HG02642 (cell line): ENCODE data around the gene P4HA2.

Experiments
- ATAC-seq: cut with Tn5 transposase; IDR thresholded peaks from one replicate; pipeline ENCODE4 v1.9.1; 2021; ENCODE audit warnings: mild to moderate bottlenecking; ENCODE audit not compliant: unreplicated experiment, poor library complexity

P4HA2 gene

DNA sequence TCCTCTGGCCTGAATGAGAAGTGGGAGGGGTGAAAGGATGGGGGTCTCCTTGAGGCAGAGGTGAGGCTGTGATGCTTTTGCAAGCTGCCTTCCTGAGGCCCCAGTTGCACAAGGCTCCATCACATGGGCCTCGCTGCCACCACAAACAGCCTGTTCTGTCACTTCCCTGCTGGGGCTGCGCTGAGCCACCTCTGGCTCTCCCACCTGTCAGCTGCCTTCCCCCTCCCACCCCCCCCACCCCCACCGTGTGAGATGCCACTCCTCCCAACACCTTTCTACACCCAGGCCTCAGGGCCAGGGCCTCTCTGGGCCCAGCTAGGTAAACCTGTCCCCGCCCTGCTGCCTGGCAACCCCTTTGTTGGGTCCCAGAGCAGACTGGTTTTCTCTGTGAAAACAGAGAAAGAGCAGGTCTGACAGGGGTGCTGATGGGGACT, 25.4 kb upstream of the P4HA2 start:
- ATAC-seq = no peak

DNA sequence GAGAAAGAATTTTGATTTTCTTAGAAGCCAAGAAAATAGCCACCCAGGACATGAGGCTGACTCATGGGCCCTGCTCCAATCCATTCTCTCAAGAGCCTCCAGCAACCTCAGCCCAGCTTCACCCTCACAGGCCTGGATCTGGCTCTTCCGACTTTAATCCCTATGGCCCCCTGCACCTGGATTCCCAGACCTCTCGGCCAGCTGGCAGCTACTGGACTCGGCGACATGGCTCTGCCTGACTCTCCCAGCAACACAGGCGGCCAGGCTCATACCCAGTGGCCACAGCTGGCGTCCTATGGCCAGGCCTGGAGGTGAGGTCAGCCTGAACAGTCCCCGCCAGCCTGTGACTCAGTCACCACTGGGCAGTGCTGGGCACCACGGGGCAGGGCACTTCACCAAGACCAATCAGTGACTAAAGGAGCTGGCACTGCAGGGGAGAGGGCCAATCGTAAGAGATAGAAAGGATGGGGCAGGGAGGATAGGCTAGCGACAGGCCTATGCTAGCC, 23.6 kb upstream of the P4HA2 start:
- no peak for ATAC-seq

DNA sequence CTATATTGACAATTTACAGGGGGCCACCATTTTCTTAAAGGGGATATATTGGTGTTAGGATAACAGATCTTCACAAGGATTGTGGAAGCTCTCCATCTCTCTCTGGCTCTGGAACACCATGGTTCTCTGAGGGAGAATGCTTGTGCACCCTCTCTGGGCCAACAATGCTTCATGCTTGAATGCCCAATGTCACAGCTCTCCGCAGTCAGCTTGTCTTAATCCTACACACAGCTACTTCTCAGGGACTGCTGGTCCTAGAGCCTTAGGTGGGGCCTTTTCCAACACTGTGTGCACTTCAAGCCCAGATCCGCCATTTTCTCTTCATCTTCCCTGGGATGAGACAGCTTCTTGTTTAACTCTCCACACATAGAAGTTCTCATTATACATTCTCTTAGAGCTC, 22.9 kb upstream of the P4HA2 start:
- ATAC-seq = no peak

GRCh38 chr5:132246806-132247205, 19.2 kb upstream of the P4HA2 start:
- no peak for ATAC-seq

DNA sequence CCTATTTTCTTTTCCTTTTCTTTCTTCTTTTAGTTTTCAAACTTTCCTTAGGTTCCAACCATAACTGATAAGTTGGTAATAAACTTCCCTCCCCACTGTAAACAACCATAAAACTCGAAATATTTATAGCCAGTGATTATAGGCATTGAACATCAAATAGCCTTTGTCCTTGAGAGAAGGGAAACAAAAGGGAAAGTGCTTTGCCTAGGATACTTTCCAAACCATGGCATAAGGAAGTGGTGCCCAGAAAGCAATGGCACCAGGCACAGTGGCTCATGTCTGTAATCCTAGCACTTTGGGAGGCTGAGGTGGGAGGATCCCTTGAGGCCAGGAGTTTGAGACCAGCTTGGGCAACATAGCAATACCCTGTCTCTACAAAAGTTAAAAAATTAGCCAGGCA, 17.9 kb upstream of the P4HA2 start:
- ATAC-seq = no peak

DNA sequence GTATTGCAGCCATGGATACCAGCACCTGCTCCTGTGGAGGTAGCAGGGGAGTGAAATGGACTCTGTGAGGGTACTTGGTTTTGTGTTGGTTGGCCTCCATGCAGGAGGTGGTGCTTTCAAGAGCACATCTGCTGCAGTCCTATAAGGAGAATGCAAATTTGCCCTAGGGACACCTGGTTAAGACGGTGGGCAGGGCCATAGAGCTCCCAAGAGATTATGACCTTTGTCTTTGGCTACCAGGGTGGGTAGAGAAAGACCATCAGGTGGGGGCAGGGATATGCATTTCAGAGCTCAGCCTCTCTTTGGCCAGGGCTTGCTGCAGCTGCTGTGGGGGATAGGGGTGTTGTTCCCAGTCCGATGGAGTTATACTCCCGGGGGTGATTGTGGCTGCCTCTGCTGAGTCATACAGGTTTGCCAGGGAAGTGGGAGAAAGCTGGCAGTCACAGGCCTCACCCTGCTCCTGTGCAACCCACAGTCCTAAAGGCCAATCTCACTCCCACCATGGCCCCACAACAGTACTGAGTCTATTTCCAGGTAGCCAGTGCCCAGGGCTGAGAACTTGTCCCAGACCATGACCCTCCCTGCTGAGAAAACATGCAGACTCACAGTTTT, 15.8 kb upstream of the P4HA2 start:
- no peak for ATAC-seq

DNA sequence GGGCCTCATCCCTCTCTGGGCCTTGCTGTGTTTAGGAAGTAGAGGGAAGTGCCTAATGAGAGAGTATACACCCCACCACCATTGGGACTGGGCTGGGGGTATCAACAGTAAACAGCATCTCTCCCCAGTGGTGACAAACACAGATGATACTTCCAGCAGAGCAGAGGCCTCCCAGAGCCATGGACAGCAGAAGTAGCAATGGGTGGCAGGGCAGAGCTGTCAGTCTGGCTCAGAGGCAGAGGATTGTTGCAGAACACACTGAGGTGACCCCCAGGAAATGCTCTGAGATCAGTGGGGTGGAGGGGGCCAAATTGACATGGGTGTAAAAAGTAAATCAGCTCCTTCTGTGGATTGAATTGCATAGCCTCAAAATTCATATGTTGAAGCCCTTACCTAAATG, 12.1 kb upstream of the P4HA2 start:
- no peak for ATAC-seq

GRCh38 chr5:132238901-132239500, 11.3 kb upstream of the P4HA2 start:
- no peak for ATAC-seq

GRCh38 chr5:132238169-132238744, 10.6 kb upstream of the P4HA2 start:
- peak; percentile 85 for ATAC-seq

DNA sequence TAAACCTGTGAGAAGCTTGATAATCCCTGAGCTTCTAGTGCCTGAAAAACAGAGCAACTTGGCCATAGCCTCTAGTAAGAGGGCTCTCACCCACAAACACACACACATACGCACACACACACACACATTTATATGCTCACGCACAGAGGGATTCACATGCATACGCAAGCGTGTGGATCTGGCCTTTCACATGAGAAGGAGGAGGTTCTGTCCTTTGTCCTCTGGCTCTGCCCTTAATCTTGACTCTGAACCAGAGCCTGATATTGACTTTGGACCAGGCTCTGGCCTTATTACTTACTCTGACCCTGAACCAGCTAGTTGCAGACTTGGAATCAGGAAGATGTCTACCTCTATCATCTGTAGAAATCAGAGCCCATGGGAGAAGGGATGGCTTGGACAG, 10.0 kb upstream of the P4HA2 start:
- ATAC-seq = no peak

DNA sequence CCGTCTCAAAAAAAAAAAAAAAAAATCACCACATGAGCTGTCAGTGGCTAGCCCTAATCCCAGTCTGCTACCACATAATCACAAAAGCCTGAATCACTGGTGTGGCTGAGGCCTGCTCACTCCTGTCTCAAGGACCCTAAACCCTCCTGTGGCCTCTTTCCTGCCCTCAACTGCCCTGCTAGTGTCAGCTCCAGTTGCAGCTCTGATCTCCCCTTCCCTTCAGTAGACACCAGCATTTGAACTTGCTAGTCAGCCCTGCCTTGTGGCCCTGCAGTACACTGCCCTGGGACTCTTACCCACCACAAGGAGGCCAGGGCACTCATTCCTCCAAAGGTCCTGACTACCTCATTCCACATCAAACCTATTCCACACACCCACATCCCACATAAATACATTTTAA, 9.5 kb upstream of the P4HA2 start:
- ATAC-seq = no peak

DNA sequence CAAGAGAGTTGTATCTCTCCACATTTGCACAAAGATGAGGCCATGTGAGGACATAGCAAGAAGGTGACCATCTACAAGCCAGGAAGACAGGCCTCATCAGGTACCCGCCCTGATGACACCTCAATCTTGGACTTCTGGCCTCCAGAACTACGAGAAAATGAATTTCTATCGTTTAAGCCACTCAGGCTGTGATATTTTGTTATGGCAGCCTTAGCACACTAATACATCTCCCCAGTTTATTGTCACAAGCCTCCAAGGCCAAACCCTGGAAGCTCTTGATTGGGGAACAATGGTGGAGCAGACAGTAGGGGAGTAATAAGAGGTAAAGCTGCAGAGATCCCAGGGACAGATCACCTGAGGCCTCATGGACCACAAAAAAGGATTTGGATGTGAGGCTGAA, 7.7 kb upstream of the P4HA2 start:
- no peak for ATAC-seq

GRCh38 chr5:132234684-132235062, 7.0 kb upstream of the P4HA2 start:
- no peak for ATAC-seq

DNA sequence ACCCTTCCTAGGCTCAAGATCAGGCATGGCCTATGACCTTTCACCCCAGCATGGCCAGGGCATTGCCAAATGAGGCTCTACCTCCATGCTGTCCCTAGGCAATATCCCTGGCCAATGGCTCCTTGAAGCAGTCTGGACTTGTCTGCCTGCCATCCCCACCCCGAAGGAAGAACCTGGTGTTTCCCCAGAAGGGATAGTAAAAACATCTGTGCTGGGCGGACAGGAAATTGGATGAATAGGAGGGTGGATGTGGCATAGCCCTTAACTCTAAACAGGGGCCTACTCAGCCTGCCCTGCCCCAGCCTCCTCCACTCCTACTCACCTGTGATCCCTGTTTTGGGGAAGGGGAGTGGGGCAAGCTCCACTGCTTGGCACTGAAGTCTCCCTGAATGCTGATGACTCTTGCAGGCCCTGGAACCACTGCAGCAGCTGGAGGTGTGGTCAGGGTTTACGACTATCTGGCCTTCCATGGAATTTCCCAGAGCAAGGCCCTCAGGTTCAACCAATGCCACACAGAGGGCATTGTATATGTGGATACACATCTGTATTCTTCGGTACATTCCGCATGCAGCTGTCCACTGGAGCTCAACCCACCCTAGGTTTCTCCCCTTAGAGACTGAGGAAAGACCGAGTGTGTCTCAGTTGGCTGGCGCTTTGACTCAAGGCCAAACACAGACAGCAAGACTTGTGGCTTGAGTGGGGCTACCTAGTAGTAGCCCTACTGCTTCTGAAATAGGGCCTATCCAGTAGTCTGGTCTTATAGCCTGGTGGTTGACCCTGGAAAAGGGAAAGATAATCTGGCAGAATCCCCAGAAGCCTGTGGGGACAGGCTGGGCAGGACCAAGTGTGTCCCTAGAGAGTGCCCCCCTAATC, 6.4 kb upstream of the P4HA2 start:
- ATAC-seq = no peak

DNA sequence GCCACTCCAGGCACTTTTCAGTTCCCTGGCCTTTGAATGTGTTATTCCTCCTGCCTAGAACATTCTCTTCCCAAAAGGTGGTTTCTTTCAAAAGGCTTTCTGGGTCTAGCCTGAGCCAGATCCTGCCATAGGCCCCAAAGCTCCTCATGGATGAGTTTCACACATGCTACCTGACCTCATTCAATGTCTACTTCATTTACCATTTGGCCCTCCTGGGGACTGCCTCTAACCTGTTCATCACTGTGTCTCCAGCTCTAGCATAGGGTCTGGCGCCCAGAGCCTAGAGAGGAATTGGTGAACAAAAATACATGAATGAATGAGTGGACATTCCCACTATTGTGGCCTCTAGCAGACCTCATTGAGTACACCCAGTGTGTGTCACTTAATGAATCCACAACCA, 5.4 kb upstream of the P4HA2 start:
- no peak for ATAC-seq

DNA sequence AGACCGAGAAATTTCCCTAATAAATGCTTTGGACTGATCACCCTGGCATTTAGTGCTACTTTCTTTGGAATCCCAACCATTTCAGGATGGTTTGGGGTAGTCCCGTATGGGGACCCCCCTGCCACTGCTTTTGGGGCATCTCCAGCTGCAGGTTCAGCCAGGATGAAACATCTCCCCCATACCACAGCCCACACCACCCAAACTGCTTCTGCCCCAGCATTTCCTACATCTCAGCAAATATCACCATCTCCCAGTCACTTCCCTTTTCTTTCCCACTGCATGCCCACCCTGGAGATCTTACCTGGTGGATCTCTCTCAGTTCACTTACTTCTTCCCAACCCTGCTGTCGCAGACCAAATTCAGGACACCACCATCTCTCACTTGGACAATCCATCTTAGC, 4.8 kb upstream of the P4HA2 start:
- no peak for ATAC-seq

DNA sequence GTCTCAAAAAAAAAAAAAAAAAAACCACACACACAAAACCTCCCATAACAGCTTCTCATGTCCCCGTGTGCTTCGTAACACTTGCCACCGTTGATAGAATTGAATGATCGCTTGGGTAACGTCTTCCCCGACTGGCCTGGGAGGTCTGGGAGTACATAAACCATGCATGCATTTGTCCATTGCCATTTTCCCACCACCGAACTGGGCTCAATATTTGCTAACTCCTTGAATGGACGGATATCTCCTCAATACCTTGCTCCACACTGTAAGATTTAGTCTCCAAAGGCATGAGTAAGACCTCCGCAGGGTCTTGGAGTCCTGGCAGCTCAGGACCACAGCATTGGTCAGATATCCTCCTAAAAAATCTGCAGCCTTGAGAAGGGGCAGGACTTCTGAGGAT, 3.2 kb upstream of the P4HA2 start:
- no peak for ATAC-seq

DNA sequence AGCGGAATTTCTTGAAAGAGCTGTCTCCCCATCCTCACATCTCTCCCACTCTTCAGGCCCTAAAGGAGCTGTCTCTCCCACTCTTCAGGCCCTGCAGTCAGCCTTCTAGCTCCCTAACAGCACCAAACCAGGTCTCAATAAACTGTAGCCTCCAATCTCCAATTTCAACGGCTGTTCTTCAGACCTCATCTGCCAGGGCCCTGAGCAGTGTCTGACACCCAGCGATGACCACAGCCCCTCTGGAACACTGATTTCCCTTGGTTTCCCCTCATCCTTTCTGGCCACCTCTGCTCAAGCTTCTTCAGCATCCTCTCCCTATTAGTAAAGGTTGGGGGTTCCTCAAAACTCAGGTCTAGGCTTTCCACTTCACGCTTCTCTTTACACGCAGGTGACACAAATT, 1.6 kb upstream of the P4HA2 start:
- no peak for ATAC-seq

DNA sequence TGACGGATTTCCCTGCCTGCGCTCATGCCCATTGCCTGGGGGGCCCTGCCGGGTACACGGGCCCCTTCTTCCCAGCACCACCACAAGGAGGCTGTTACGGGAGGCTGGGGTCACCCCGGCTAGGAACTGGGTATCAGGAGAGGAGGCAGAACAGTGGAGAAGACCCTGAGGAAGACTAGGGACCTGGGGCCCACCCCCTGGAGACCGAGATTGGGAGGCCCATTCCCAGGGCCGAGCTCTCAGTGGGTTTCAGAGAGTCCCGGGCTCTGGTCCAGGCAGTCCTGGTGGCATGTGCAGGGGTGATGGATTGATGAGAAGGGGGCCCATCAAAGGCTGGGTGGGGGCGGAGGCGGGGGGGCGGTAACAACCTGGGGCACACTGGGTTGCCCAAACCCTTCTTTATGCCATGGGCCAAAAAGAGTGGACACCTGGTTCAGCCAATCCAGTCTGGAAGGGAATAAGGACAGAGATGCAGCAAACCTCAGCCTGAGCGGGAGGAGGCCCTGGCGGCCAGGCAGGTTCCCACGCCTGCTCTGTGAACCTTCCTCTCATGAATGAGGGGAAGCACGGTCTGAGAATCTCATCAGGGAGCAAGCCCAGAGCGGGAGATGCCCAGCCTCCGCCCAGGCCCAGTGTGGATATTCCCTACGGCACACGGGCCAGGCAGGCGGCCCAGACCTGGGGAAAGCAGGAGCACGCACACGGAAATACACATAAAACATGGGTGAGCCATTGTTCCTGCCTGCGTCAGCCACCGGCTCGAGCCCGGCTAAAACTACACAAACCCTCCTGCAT, 785 bp upstream of the P4HA2 start:
- no peak for ATAC-seq

DNA sequence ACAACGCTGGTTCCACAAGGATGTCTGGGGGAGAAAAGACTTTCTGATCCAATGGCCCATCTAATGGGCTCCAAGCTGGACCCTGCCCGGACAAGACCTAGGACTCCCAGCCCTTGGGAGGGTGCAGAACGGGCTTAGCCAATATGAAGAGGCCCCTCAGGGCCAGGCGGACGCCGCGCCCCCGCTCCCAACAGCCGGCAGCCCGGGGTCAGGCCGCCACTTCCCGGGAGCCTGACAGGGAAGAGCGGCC, 493 bp downstream of the P4HA2 start:
- no peak for ATAC-seq
